Adrenal gland (tissue), 12 donors: Measurements from ENCODE around the gene PRDX2. TPM values are rescaled to one million over a fixed set of nuclear protein-coding genes. Genes with fewer than 3 reads are reported as not detected.

Experiments
- DNase-seq, 7 donors: peaks; one replicate each; pipeline ENCODE4 v3.0.0-alpha.2; 2019 to 2020
- H3K27ac ChIP-seq, 5 donors: fragments of 200-600 bp; sonication (generic) in 4 of 5; 1 replicate in 3 of 5; 2 replicates in 2 of 5; pipeline versions ENCODE4 v1.5.1 to v1.8.0; 2016 to 2020; ENCODE audit warnings: mild to moderate bottlenecking in 1 of 5
- H3K27me3 ChIP-seq: fragments of 200-600 bp; 2 replicates; pipeline ENCODE4 v1.8.0; 2021
- H3K36me3 ChIP-seq, 2 donors: fragments of 200-600 bp; replicated peaks in 1 of 2; 1 replicate in 1 of 2; 2 replicates in 1 of 2; pipeline versions ENCODE4 v1.5.1 to v1.8.0; 2018 to 2022
- H3K4me1 ChIP-seq, 2 donors: fragments of 200-600 bp; replicated peaks in 1 of 2; 1 replicate in 1 of 2; 2 replicates in 1 of 2; pipeline versions ENCODE4 v1.5.1 to v1.8.0; 2018 to 2021
- H3K4me3 ChIP-seq, 4 donors: fragments of 200-600 bp; sonication (generic) in 3 of 4; one replicate each; pipeline ENCODE4 v1.5.1; 2016 to 2018
- H3K9me3 ChIP-seq, 3 donors: fragments of 200-600 bp; sonication (generic) in 1 of 3; replicated peaks in 1 of 3; 1 replicate in 2 of 3; 2 replicates in 1 of 3; pipeline versions ENCODE4 v1.5.1 to v1.8.0; 2016 to 2021
- POLR2A ChIP-seq, 2 donors: fragments of 450-650 bp; IDR thresholded peaks; one replicate each; pipeline ENCODE4 v1.6.1; 2017; ENCODE audit warnings: antibody characterized with exemption in 2 of 2, mild to moderate bottlenecking in 2 of 2, moderate library complexity in 1 of 2
- WGBS, 4 donors: extraction: QIAGEN DNeasy Blood & Tissue Kit in 2 of 4; methylation state at CpG; one replicate each; pipeline versions ENCODE4 v1.1.5 to v1.1.7; 2013 to 2017; 5-methylcytosine and 5-hydroxymethylcytosine counted together
- intact Hi-C, 2 donors: fragments of 100-400 bp; cut with DNase I; formaldehyde crosslinking; loops; one replicate each; pipeline versions ENCODE4 v1.14.1 to v1.15.0; 2022 to 2023
- polyA plus RNA-seq, 3 donors: library from polyadenylated mRNA; stranded (reverse); fragments of 200-250 nt in 2 of 3; fragments of 350-450 nt in 1 of 3; fragmentation: Illumina TruSeq in 1 of 3; extraction: RNeasy Lipid Tissue Mini Kit (QIAGEN cat#74804) in 1 of 3; gene quantifications; one replicate each; pipeline ENCODE4 v1.2.3, GENCODE V29; 2013 to 2014
- total RNA-seq, 9 donors: library from RNA; depleted of rRNA in 4 of 9; stranded (reverse); fragments of >200 nt in 4 of 9; fragments of 120-200 nt in 1 of 9; fragmentation: NEBNext Ultra II Directional in 1 of 9; extraction: Animal tissue kit (Norgen Biotek cat#: 25700) in 1 of 9; gene quantifications; one replicate each; pipeline versions ENCODE4 v1.1.0 to v1.2.4, GENCODE V29; 2013 to 2023
- TF ChIP-seq, protein P1 (sequence below), 6 experiments: fragments of 450-650 bp in 4 of 6; fragments of 200-600 bp in 2 of 6; sonication (generic) in 1 of 6; IDR thresholded peaks; 1 replicate in 5 of 6; 2 replicates in 1 of 6; pipeline versions ENCODE4 v1.5.1 to v1.8.0; 2016 to 2021; ENCODE audit warnings: antibody characterized with exemption in 6 of 6, mild to moderate bottlenecking in 2 of 6, moderate library complexity in 1 of 6
- donor health status: healthy with polysubstance abuse.
- donor health status: Bipolar disorder and iron deficiency.
- donor health status: DM: yes; HTN: yes; CAD: no.
- donor health status: DM: no; HTN: no; CAD: no.
- donor health status: DM: no; HTN: no; CAD: no.
- donor health status: DM: yes; HTN: yes; CAD: no.

The PRDX2 gene
- total and polyA plus RNA-seq, 12 donors: 146 to 1,660 (median 835) TPM

DNA sequence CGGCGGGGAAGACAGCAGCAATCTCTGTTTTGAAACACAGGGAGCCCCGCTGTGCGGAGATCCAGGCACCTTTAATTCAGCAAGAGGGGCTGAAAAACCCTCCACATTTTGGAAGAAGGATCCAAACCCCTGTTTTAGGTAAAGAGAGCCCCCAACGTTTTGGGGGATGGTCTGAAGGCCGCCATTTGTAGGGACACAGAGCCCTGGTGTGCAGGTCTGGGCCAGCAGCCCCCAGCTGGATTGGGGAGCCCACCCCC, 22.8 kb downstream of the PRDX2 start:
- WGBS, 4 donors: 51 to 67% (median 59%) methylated on average over 4 to 6 of the region's 6 CpGs
- Histone ChIP-seq H3K4me3 (peak overlapping the region in 1 of 4 donors; percentile 67), H3K4me1 (peaks cover 37 to 50% of the 10 kb centered on the region in 2 donors), H3K27me3 (no peaks in the 10 kb centered on the region), H3K27ac (peak overlapping the region; percentile 55 to 96 (median 88)), H3K36me3 (no peaks in the 10 kb centered on the region), H3K9me3 (no peaks in the 10 kb centered on the region)
- DNase-seq: peak in 1 of 7 donors; percentile 39
- TF ChIP-seq, protein P1, sequence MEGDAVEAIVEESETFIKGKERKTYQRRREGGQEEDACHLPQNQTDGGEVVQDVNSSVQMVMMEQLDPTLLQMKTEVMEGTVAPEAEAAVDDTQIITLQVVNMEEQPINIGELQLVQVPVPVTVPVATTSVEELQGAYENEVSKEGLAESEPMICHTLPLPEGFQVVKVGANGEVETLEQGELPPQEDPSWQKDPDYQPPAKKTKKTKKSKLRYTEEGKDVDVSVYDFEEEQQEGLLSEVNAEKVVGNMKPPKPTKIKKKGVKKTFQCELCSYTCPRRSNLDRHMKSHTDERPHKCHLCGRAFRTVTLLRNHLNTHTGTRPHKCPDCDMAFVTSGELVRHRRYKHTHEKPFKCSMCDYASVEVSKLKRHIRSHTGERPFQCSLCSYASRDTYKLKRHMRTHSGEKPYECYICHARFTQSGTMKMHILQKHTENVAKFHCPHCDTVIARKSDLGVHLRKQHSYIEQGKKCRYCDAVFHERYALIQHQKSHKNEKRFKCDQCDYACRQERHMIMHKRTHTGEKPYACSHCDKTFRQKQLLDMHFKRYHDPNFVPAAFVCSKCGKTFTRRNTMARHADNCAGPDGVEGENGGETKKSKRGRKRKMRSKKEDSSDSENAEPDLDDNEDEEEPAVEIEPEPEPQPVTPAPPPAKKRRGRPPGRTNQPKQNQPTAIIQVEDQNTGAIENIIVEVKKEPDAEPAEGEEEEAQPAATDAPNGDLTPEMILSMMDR (IDR thresholded peaks at IDR 0.05): no peak
- no peak for TF ChIP-seq POLR2A (IDR thresholded peaks at IDR 0.05)
- intact Hi-C loops: loop anchor here in 1 of 2 donors (2.0 kb wide), 1 partner anchor 16 kb away; no protein-coding TSS in a partner anchor

DNA sequence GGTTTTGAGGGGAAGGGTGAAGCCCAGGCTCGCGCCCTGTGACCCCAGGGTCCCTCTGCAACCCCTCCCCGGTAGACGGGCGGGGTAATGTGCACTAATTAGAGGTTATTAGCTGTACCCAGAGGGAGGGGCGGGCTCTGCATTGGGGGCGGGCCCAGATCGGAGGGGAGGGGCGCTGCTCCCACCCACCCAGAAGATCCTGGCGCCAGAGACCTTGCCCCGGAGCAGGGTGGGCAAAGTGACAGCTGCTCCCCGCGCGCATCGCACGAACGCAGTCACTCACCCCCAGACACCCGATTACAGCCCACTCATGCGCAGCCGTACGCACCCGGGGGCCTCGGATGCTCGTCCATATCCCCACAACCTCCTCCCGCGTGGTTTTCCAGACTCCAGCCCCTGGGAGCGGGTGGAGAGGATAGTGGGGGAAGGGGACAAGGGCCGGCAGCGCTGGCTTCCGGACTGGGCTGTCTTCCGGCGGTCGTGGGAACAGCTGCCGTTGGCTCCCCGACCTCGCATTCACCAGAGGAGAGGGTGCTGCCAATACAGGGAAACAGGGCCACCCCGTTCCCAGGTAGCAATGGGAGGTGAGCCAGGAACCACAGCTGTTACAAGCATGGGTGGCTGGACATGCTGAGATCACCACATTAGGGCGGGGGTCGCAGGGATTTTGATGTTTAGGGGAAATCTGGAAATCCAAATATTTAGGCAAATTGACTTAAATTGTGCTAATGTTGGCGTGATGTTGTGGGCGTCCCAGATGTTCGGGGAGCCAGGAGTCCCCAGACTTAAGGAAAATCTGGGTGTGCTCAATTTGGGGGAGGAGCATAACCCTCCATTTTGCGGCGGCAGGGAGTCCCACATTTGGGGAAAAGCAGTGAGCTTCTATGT, 23.3 kb downstream of the PRDX2 start:
- Histone ChIP-seq H3K36me3 (no peaks in the 10 kb centered on the region), H3K4me1 (peaks cover 32 to 44% of the 10 kb centered on the region in 2 donors), H3K27ac (peak overlapping the region; percentile 55 to 96 (median 88)), H3K4me3 (peak overlapping the region in 3 of 4 donors; percentile 34 to 67 (median 38)), H3K27me3 (no peaks in the 10 kb centered on the region), H3K9me3 (no peaks in the 10 kb centered on the region)
- intact Hi-C loops: loop anchor here in 1 of 2 donors (2.0 kb wide), 1 partner anchor 17 kb away; no protein-coding TSS in a partner anchor
- peak in 1 of 2 donors; percentile 48 for TF ChIP-seq POLR2A (IDR thresholded peaks at IDR 0.05)
- TF ChIP-seq, protein P1 (IDR thresholded peaks at IDR 0.05): peak in 1 of 6 experiments; percentile 7
- WGBS, 4 donors: 2 to 15% (median 4%) methylated on average over 10 to 44 of the region's 44 CpGs
- DNase-seq: peak; percentile 71 to 89 (median 81)

DNA sequence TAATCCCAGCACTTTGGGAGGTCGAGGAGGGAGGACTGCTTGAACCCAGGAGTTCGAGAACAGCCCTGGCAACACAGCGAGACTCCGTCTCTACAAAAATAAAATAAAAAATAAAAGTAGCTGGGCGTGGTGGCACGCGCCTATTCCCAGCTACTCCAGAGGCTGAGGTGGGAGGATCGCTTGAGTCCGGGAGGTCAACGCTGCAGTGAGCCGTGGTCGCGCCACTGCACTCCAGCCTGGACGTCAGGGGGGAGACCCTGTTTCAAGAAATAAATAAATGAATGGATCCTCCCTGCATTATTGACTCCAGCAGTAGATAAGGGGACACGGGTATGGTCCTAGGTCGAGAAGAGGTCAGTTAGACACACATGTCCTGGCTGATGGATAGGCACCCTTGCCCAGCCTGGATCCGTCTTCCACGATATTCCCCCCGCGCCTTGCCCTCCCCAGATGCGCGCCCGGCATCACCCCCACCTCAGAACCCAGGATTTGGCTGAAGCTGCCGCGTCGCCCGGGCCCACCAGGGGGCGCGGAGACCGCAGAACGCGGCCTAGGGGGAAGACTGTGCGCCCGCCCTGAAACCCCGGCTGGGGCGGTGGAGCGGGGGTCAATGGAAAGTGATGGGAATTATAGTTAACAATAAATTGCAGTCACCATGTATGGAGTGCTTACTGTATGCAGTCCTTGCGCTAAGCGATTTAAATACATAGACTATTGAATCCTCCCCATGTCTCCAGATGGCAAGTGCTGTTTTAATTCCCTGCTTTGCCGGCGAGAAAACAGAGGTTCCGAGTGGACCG, 24.2 kb downstream of the PRDX2 start:
- TF ChIP-seq, protein P1 (IDR thresholded peaks at IDR 0.05): peak; percentile 84 to 95 (median 95)
- no peak for TF ChIP-seq POLR2A (IDR thresholded peaks at IDR 0.05)
- H3K27ac ChIP-seq: peak overlapping the region; percentile 55 to 96 (median 88)
- H3K36me3 ChIP-seq: no peaks in the 10 kb centered on the region
- H3K9me3 ChIP-seq: no peaks in the 10 kb centered on the region
- peak overlapping the region in 3 of 4 donors; percentile 34 to 67 (median 38) for H3K4me3 ChIP-seq
- peaks cover 26 to 39% of the 10 kb centered on the region in 2 donors for H3K4me1 ChIP-seq
- H3K27me3 ChIP-seq: no peaks in the 10 kb centered on the region
- peak; percentile 77 to 88 (median 82) for DNase-seq
- 9 to 19% (median 10%) methylated on average over 23 to 43 of the region's 43 CpGs for WGBS, 4 donors
- intact Hi-C loops: loop anchor here (2.0 kb wide), 2 partner anchors 17 to 19 kb away; no protein-coding TSS in a partner anchor
